Right lobe of liver (tissue), 4 donors: ENCODE results near the gene TRHDE.

Source experiments
- POLR2A ChIP-seq: fragments of 450-650 bp; IDR thresholded peaks from one replicate; pipeline ENCODE4 v1.6.1; 2017; ENCODE audit warnings: antibody characterized with exemption, mild to moderate bottlenecking
- TF ChIP-seq, protein P1 (sequence below), 4 donors: fragments of 200-600 bp in 3 of 4; fragments of 450-650 bp in 1 of 4; IDR thresholded peaks; one replicate each; pipeline versions ENCODE4 v1.5.1 to v1.8.0; 2016 to 2022; ENCODE audit warnings: antibody characterized with exemption in 4 of 4, mild to moderate bottlenecking in 2 of 4
- donor health status: DM: no; HTN: no; CAD: no.
- donor health status: DM: no; HTN: no; CAD: no.
- donor health status: DM: no; HTN: yes; CAD: no.

DNA sequence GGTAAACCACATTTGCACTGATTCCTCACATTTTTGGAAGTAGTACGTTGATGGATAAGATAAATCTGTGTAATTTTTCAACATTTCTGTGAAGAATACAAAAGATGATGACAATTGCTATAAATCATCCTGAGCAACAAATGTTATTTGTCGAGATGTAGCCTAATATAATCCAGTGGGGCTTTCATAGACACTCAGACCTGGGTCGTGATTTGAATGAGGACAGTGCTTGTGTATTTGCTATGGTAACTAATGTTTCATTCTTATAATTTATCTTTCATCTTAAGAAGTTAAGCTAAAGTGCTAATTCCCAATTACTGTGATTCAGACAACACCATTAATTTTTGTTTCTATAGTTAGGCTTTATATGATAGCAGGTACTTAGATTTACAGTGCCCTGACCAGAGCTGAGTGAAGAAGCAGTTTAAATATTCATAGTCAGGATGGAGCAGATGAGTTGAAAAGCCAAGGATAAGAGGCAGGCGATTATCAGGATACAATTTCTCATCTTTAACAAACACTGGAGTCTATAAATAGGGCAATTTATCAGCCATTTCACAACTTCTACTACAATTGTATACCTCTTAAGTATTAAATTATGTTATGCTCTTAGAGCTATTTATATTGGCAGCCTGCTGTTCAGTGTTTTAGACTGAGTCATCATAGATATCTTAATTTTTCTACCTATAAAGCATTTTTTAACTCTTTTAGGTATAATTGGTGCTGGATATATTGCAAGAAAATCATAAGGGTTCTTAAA, 359.9 kb downstream of the TRHDE start:
- TF ChIP-seq, protein P1, sequence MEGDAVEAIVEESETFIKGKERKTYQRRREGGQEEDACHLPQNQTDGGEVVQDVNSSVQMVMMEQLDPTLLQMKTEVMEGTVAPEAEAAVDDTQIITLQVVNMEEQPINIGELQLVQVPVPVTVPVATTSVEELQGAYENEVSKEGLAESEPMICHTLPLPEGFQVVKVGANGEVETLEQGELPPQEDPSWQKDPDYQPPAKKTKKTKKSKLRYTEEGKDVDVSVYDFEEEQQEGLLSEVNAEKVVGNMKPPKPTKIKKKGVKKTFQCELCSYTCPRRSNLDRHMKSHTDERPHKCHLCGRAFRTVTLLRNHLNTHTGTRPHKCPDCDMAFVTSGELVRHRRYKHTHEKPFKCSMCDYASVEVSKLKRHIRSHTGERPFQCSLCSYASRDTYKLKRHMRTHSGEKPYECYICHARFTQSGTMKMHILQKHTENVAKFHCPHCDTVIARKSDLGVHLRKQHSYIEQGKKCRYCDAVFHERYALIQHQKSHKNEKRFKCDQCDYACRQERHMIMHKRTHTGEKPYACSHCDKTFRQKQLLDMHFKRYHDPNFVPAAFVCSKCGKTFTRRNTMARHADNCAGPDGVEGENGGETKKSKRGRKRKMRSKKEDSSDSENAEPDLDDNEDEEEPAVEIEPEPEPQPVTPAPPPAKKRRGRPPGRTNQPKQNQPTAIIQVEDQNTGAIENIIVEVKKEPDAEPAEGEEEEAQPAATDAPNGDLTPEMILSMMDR (IDR thresholded peaks at IDR 0.05): no peak
- no peak for TF ChIP-seq POLR2A
